HAP-1 (cell line): ENCODE measurements around the gene EPHA2.

Source experiments
- DNase-seq, 2 experiments: peaks; one replicate each; pipeline ENCODE4 v3.0.0-alpha.2; 2016 to 2020; ENCODE audit warnings: low spot score in 2 of 2
- H3K27me3 ChIP-seq: fragments of 250-450 bp; sonication (Bioruptor Pico); 2 replicates; pipeline ENCODE4 v1.5.1; 2020; ENCODE audit warnings: low read depth, mild to moderate bottlenecking, moderate library complexity
- H3K36me3 ChIP-seq: fragments of 250-450 bp; sonication (Bioruptor Pico); replicated peaks from 2 replicates; pipeline ENCODE4 v1.5.1; 2020; ENCODE audit warnings: mild to moderate bottlenecking
- H3K4me1 ChIP-seq: fragments of 250-450 bp; sonication (Bioruptor Pico); 2 replicates; pipeline ENCODE4 v1.5.1; 2020; ENCODE audit warnings: mild to moderate bottlenecking
- H3K4me3 ChIP-seq: fragments of 250-450 bp; sonication (Bioruptor Pico); 2 replicates; pipeline ENCODE4 v1.5.1; 2020; ENCODE audit warnings: mild to moderate bottlenecking, moderate library complexity
- H3K9me3 ChIP-seq: fragments of 250-450 bp; sonication (Bioruptor Pico); 2 replicates; pipeline ENCODE4 v1.5.1; 2020; ENCODE audit warnings: mild to moderate bottlenecking, moderate library complexity
- in situ Hi-C: fragments of 300-500 bp; cut with MboI; formaldehyde crosslinking; loops from 3 replicates; pipeline ENCODE4 v1.14.3; 2020; ENCODE audit warnings: low sequenced_read_pairs, inconsistent platforms, mixed read lengths

The EPHA2 gene

DNA sequence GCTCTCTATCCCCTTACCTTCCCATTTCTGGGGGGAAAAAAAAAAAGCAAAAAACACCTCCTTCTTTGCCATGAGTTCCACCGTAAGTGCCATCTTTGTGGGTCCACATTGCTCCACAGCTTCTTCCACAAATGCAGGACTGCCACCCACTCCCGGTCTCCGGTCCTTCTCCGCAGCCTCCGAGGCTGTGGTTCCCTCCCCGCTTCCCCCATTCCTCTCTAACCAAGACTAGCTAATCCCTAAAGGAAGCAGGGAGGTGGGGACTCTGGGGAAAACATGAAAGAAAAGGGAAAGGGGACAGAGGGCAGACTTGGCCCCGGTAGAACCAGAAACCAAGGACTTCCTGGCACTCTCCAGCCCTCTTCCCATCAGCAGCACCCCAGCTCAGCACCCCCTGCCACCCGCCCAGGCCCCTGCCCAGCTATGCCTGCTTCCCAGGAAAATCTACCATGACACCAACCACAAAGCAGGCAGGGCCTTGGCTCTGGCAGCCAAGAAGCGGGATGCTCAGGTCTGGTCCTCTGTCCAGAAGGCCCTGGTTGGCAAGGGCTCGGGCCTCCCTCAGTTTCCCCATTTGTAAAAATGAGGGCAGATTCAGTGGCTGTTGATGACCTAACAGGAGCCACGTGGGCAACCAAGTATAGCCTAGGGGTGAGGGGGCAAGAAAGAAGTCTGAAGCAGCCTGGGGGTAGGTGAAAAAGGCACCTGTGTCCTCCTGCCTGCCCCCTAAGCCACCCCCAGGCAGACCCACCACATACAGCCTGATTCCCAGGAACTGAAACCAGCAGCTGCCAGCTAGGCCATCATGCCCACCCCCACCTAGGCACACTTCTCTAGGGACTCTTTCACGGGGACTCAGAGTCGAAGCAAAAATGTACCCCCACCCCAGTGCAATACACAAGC is 2.5 kb downstream of the EPHA2 start:
- H3K36me3 ChIP-seq = peaks cover 26% of the 10 kb centered on the region
- H3K4me3 ChIP-seq = peak overlapping the region; percentile 73
- in situ Hi-C loops = no loop called here
- no peaks in the 10 kb centered on the region for H3K9me3 ChIP-seq
- peaks cover 23% of the 10 kb centered on the region for H3K4me1 ChIP-seq
- no peaks in the 10 kb centered on the region for H3K27me3 ChIP-seq
- peak; percentile 43 to 58 for DNase-seq

- Histone ChIP-seq H3K36me3 (peaks cover 32% of the 10 kb centered on the region), H3K4me3 (no peak overlapping the region), H3K4me1 (peaks cover 23% of the 10 kb centered on the region), H3K27me3 (no peaks in the 10 kb centered on the region), H3K9me3 (no peaks in the 10 kb centered on the region)
- no peak for DNase-seq
- in situ Hi-C loops = no loop called here
These were observed 3.3 kb downstream of the EPHA2 start for GRCh38 chr1:16152481-16153087.

DNA sequence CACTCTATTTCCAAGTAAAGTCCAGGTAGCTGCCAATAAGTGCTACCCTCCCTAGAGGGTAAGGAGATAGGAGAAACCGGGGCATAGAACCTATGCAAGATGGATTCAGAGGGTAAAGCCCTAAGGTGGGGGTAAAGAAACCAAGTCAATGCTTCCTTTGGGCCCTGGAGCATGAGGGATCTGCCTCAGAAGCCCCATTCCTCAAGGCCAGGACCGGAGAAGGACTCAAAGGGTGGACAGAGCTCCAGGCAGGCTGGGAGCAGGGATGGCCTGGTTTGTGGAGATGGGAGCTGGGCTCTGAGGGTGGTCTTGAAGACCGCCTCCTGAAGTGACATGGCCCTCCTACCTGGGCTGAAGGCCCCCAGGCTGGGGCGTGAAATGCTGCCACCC is 3.9 kb downstream of the EPHA2 start:
- no peaks in the 10 kb centered on the region for H3K9me3 ChIP-seq
- DNase-seq = no peak
- H3K4me3 ChIP-seq = no peak overlapping the region
- H3K4me1 ChIP-seq = peaks cover 23% of the 10 kb centered on the region
- in situ Hi-C loops = no loop called here
- H3K27me3 ChIP-seq = no peaks in the 10 kb centered on the region
- H3K36me3 ChIP-seq = peaks cover 38% of the 10 kb centered on the region

DNA sequence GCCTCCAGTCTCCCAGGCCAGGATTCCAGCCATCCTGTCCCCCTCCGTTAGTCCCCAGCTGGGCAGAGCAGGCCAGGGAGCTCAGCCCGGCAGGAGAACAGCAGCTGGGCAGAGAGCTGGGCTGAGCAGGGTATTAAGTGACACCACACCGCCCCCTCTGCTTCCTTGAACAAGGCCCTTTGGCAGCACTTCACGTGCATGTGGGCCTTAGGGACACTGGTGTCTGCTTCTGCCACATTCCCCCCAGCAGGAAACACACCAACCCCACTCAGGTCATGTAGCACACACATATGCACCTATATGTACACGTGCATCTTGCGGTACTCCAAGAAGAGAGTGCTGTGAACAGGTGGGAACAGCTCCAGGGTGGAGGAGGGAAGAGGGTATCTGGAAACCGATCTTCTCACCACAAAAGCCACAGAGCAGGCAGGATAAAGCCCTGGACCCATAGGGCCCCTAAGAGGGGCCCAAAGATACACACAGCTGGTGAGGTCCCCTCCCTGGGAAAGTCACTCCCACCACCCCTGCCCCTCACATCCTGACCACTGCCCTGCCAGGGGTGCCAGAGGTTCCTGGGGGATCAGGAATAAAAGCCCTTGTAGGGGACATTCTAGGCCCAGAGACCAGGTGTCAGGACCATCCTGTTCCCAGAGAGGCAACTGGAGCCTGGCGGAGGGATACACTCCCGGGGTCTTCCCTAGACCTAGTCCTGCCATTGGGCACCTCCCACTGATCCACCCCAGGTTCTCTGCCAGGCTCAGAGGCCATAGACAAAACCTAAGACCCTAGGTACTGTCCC is 4.5 kb downstream of the EPHA2 start:
- Histone ChIP-seq H3K4me3 (no peak overlapping the region), H3K4me1 (peaks cover 22% of the 10 kb centered on the region), H3K27me3 (no peaks in the 10 kb centered on the region), H3K36me3 (peaks cover 42% of the 10 kb centered on the region), H3K9me3 (no peaks in the 10 kb centered on the region)
- DNase-seq = no peak
- in situ Hi-C loops = no loop called here

DNA sequence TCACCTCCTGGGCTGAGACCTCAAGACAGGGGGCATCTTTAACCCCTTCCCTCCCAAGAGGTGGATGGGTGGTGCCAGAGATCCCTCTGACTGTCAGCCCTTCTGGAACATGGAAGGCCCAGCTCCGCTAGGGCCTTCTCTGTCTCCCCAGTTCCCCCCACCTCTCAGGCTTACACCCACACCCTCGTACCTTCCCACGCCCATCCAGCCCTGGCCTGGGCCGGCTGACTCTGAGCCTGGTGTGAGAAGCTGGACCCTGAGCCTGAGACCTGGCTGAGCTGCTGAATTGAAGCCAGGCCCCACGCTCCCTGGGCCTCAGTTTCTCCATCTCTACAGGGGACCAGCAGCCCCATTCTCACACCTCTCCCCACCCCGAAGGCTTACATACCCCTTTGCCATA is 5.4 kb downstream of the EPHA2 start:
- Histone ChIP-seq H3K27me3 (no peaks in the 10 kb centered on the region), H3K4me3 (no peak overlapping the region), H3K4me1 (peaks cover 18% of the 10 kb centered on the region), H3K36me3 (peaks cover 50% of the 10 kb centered on the region), H3K9me3 (no peaks in the 10 kb centered on the region)
- in situ Hi-C loops = no loop called here
- no peak for DNase-seq

DNA sequence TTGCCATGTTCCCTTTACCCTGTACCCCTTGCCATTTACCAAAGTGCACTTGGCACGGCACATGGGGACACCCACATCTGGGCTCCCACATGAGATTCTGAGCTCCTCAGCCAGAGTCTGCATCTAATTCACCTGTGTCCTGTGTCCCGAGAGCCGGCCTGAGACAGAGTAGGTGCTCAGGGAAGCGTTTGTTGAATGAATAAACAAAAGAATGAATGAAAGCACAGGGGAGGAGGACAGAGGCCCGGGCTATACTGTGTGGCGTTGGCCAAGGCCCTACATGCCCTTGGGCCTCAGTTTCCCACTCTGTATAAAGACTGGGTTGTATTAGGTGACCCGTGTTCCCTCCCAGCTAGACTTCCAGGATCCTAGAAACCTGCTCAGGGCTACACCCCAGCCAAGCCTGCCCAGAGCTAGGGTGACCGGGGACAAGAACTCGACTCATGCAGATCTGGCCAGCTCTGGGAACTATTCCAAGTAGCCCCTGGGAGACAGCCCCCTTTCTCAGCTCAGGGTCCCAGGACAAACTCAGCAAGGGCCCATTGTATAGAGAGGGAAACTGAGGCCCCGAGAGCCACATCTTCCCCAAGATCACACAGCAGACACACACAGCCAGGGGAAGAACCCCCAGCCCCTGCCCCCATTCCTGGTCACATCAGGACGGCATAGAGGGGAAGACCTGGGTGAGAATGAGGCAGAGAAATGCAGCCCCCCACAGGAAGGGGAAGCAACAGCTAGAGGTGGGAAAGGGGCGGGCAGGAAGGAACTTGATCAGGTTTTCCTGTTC is 6.0 kb downstream of the EPHA2 start:
- Histone ChIP-seq H3K9me3 (no peaks in the 10 kb centered on the region), H3K36me3 (peaks cover 50% of the 10 kb centered on the region), H3K4me3 (no peak overlapping the region), H3K27me3 (no peaks in the 10 kb centered on the region), H3K4me1 (peaks cover 18% of the 10 kb centered on the region)
- DNase-seq = no peak
- in situ Hi-C loops = no loop called here

DNA sequence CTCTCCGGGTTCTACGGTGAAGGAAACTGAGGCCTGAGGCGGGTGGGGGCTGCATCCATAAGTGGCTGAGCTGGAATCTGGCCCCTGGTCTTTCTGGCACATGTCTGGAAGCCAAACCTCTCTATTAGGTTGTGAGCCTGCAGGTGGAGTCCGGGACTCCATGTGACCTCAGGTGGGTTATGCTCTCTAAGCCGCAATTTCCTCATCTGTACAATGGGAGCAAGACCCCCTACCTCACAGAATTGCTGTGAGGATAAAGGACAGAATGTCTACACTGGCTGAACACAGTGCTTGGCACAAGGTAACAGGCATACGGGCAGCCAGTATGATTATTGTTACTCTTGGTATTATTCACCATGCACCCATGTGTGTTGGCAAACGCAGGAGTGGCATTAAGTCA is 6.7 kb downstream of the EPHA2 start:
- H3K9me3 ChIP-seq = no peaks in the 10 kb centered on the region
- H3K4me3 ChIP-seq = no peak overlapping the region
- peaks cover 57% of the 10 kb centered on the region for H3K36me3 ChIP-seq
- no peaks in the 10 kb centered on the region for H3K27me3 ChIP-seq
- peaks cover 15% of the 10 kb centered on the region for H3K4me1 ChIP-seq
- DNase-seq = no peak
- in situ Hi-C loops = no loop called here

- peaks cover 62% of the 10 kb centered on the region for H3K36me3 ChIP-seq
- peaks cover 9% of the 10 kb centered on the region for H3K4me1 ChIP-seq
- no peak overlapping the region for H3K4me3 ChIP-seq
- no peaks in the 10 kb centered on the region for H3K27me3 ChIP-seq
- in situ Hi-C loops = no loop called here
- no peaks in the 10 kb centered on the region for H3K9me3 ChIP-seq
- DNase-seq = no peak
These were observed 7.4 kb downstream of the EPHA2 start for GRCh38 chr1:16148329-16149092.

- in situ Hi-C loops = no loop called here
- no peak for DNase-seq
- no peaks in the 10 kb centered on the region for H3K4me1 ChIP-seq
These were observed 8.5 kb downstream of the EPHA2 start for GRCh38 chr1:16147156-16147926.

DNA sequence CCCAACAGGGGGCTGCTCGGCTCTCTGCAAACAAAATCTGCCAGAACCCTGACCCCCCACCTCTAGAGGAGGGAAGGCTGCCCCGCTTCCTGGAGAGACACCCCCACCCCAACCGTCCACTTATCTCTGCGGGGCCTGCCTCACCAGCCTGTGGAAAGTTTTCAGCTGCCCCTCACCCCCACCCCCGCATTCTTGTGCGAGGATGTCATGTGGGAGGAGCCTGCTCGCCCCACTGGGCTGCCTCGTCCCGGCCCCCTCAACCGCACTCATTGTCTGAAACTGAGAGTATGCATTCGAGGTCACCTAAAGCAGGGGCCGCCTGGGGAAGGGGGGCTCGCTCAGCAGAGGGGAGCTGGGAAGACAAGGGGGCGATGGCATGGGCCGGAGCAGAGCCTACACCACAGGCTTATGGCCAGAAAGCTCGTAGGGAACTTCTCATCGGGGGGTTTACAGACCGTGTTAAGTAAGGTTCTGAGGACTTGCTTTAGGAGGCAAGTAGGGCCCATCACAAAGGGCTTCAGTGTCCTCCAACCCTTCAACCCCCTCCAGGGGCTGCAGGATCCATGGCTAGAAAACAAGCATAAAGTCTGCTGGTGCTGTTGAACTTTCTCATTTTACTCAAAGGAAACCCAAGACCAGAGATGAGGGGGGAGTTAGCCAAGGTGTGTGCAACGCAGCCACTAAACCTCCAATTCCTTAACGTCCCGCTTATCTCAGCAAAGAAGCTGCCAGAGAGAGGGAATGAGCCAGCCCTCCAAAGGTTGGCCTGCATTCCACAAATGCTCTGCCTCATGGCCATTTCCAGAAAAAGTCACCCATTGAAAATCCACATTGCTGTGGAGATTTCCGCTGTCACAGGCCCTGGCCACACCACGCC is 9.4 kb downstream of the EPHA2 start:
- H3K27me3 ChIP-seq = no peaks in the 10 kb centered on the region
- peak in 1 of 2 experiments; percentile 53 for DNase-seq
- peaks cover 65% of the 10 kb centered on the region for H3K36me3 ChIP-seq
- H3K4me3 ChIP-seq = no peak overlapping the region
- H3K9me3 ChIP-seq = no peaks in the 10 kb centered on the region
- H3K4me1 ChIP-seq = no peaks in the 10 kb centered on the region
- in situ Hi-C loops = no loop called here

More at GRCh38 chr1:16147156-16147926, 8.5 kb downstream of the EPHA2 start:
- H3K4me3 ChIP-seq = no peak overlapping the region
- no peaks in the 10 kb centered on the region for H3K27me3 ChIP-seq
- H3K9me3 ChIP-seq = no peaks in the 10 kb centered on the region
- peaks cover 65% of the 10 kb centered on the region for H3K36me3 ChIP-seq

- Histone ChIP-seq H3K27me3 (no peaks in the 10 kb centered on the region), H3K4me3 (no peak overlapping the region), H3K36me3 (peaks cover 62% of the 10 kb centered on the region), H3K4me1 (no peaks in the 10 kb centered on the region), H3K9me3 (no peaks in the 10 kb centered on the region)
- in situ Hi-C loops = no loop called here
- no peak for DNase-seq
These were observed 10.1 kb downstream of the EPHA2 start for GRCh38 chr1:16145662-16146278.
